SK-N-SH (cell line): ENCODE results near the gene PCSK6. TPM values are rescaled to one million over a fixed set of nuclear protein-coding genes. Genes with fewer than 3 reads are reported as not detected.

Experiments used
- CTCF ChIA-PET: fragments of 300-600, 350-600 bp; formaldehyde crosslinking; extraction: SDS; loops from one replicate; lab custom pipeline; 2021; lab: Yijun Ruan, JAX
- POLR2A ChIA-PET: fragments of 350-600 bp; sonication (Branson Sonifier 250); formaldehyde crosslinking; extraction: SDS; loops from one replicate; lab custom pipeline; 2020; ENCODE audit warnings: antibody characterized with exemption, inconsistent platforms; lab: Yijun Ruan, JAX
- DNase-seq: peaks from one replicate; pipeline ENCODE4 v3.0.0; 2012
- H2AFZ ChIP-seq: fragments of 200-600 bp; sonication (generic); 2 replicates; pipeline ENCODE4 v1.8.1; 2016; ENCODE audit warnings: antibody characterized with exemption, mild to moderate bottlenecking, low read depth
- H3F3A ChIP-seq: fragments of 200-600 bp; sonication (generic); replicated peaks from 2 replicates; pipeline ENCODE3; 2016; ENCODE audit warnings: antibody characterized with exemption, mild to moderate bottlenecking; ENCODE audit not compliant: insufficient read depth
- H3K27ac ChIP-seq, 2 experiments: fragments of 200-500 bp in 1 of 2; fragments of 200-600 bp in 1 of 2; sonication (Bioruptor generic) in 1 of 2; sonication (generic), shearing (Covaris generic) in 1 of 2; 2 replicates each; pipeline versions ENCODE4 v1.5.1 to v1.6.1; 2014 to 2016; ENCODE audit warnings: low read depth in 2 of 2, inconsistent platforms in 1 of 2, low read length in 1 of 2, mild to moderate bottlenecking in 1 of 2, mixed read lengths in 1 of 2
- H3K27me3 ChIP-seq: fragments of 200-600 bp; sonication (generic), shearing (Covaris generic); 2 replicates; pipeline ENCODE4 v1.6.1; 2016; ENCODE audit warnings: mixed run types; ENCODE audit not compliant: insufficient read depth
- H3K36me3 ChIP-seq, 2 experiments: fragments of 200-500 bp in 1 of 2; fragments of 200-600 bp in 1 of 2; sonication (Bioruptor generic) in 1 of 2; sonication (generic) in 1 of 2; replicated peaks in 1 of 2; 2 replicates each; pipeline versions ENCODE3 to v1.5.1; 2014 to 2016; ENCODE audit warnings: low read length in 1 of 2, mild to moderate bottlenecking in 1 of 2; ENCODE audit not compliant: insufficient read depth in 2 of 2, control insufficient read depth in 1 of 2
- H3K4me1 ChIP-seq, 2 experiments: fragments of 200-500 bp in 1 of 2; fragments of 200-600 bp in 1 of 2; sonication (Bioruptor generic) in 1 of 2; sonication (generic), shearing (Covaris generic) in 1 of 2; 2 replicates each; pipeline versions ENCODE4 v1.5.1 to v1.6.1; 2014 to 2016; ENCODE audit warnings: low read depth in 1 of 2, low read length in 1 of 2, mixed run types in 1 of 2; ENCODE audit not compliant: insufficient read depth in 2 of 2, control insufficient read depth in 1 of 2
- H3K4me2 ChIP-seq: fragments of 200-600 bp; sonication (generic), shearing (Covaris generic); 2 replicates; pipeline ENCODE4 v1.6.1; 2017; ENCODE audit warnings: mixed run types
- H3K4me3 ChIP-seq, 2 experiments: fragments of 200-500 bp in 1 of 2; fragments of 200-600 bp in 1 of 2; sonication (Bioruptor generic) in 1 of 2; sonication (generic), shearing (Covaris generic) in 1 of 2; 2 replicates each; pipeline versions ENCODE4 v1.5.1 to v1.8.1; 2014 to 2016; ENCODE audit warnings: low read depth in 2 of 2, inconsistent platforms in 1 of 2, low read length in 1 of 2, mild to moderate bottlenecking in 1 of 2, mixed read lengths in 1 of 2, moderate library complexity in 1 of 2
- H3K79me2 ChIP-seq: fragments of 200-600 bp; sonication (generic); 2 replicates; pipeline ENCODE4 v1.8.1; 2017; ENCODE audit warnings: mild to moderate bottlenecking; ENCODE audit not compliant: insufficient read depth
- H3K9ac ChIP-seq: fragments of 200-600 bp; sonication (generic); 2 replicates; pipeline ENCODE4 v1.6.1; 2017; ENCODE audit warnings: mixed run types
- H3K9me2 ChIP-seq: fragments of 200-600 bp; sonication (generic); 2 replicates; pipeline ENCODE4 v1.6.1; 2017; ENCODE audit warnings: mixed run types
- H3K9me3 ChIP-seq: fragments of 200-600 bp; sonication (generic); 2 replicates; pipeline ENCODE4 v1.6.1; 2017; ENCODE audit warnings: mixed run types, mild to moderate bottlenecking, moderate library complexity
- H4K20me1 ChIP-seq: fragments of 200-600 bp; sonication (generic); 2 replicates; pipeline ENCODE4 v1.6.1; 2017; ENCODE audit warnings: mild to moderate bottlenecking, mixed run types; ENCODE audit not compliant: insufficient read depth
- CHD2 ChIP-seq: fragments of 150-350 bp; IDR thresholded peaks from 2 replicates; pipeline ENCODE4 v1.6.1; 2018; ENCODE audit warnings: low read length; ENCODE audit not compliant: partially characterized antibody
- CTCF ChIP-seq: fragments of 200-600 bp; sonication (generic); IDR thresholded peaks from 2 replicates; pipeline ENCODE4 v1.6.1; 2017; ENCODE audit warnings: antibody characterized with exemption, mild to moderate bottlenecking, moderate library complexity
- ELF1 ChIP-seq: IDR thresholded peaks from 2 replicates; pipeline ENCODE4 v1.4.0; 2012
- FOSL2 ChIP-seq: IDR thresholded peaks from 2 replicates; pipeline ENCODE4 v1.4.0; 2012; ENCODE audit warnings: low read depth, mild to moderate bottlenecking, moderate library complexity, borderline replicate concordance
- FOXJ3 ChIP-seq: sonication (generic); formaldehyde crosslinking; IDR thresholded peaks from 2 replicates; pipeline ENCODE4 v1.5.1; 2020; ENCODE audit warnings: mild to moderate bottlenecking, missing genetic modification reagents
- GABPA ChIP-seq: IDR thresholded peaks from 2 replicates; pipeline ENCODE4 v1.4.0; 2012; ENCODE audit warnings: low read depth, mild to moderate bottlenecking
- GATA2 ChIP-seq: sonication (generic); formaldehyde crosslinking; IDR thresholded peaks from 2 replicates; pipeline ENCODE4 v1.5.0; 2020; ENCODE audit warnings: mild to moderate bottlenecking, missing genetic modification reagents
- IRF3 ChIP-seq: fragments of 150-350 bp; IDR thresholded peaks from 2 replicates; pipeline ENCODE4 v1.6.1; 2016; ENCODE audit warnings: mild to moderate bottlenecking, low read depth, low read length
- NFIC ChIP-seq: IDR thresholded peaks from 2 replicates; pipeline ENCODE4 v1.4.0; 2012; ENCODE audit warnings: borderline replicate concordance
- NRF1 ChIP-seq: IDR thresholded peaks from 2 replicates; pipeline ENCODE4 v1.6.1; 2012; ENCODE audit warnings: low read depth, mild to moderate bottlenecking, low read length
- PBX3 ChIP-seq: IDR thresholded peaks from 2 replicates; pipeline ENCODE4; 2012
- POLR2AphosphoS5 ChIP-seq: IDR thresholded peaks from 2 replicates; pipeline ENCODE4 v1.6.1; 2012; ENCODE audit warnings: low read depth, low read length
- RAD21 ChIP-seq: IDR thresholded peaks from 2 replicates; pipeline ENCODE4 v1.6.1; 2012; ENCODE audit warnings: mild to moderate bottlenecking, low read length
- SMC3 ChIP-seq: IDR thresholded peaks from 2 replicates; pipeline ENCODE4 v1.6.1; 2012; ENCODE audit warnings: low read depth, low read length, improper control_type of control experiment
- ZBTB33 ChIP-seq: IDR thresholded peaks from 2 replicates; pipeline ENCODE4 v1.4.0; 2012; ENCODE audit warnings: low read depth, borderline replicate concordance
- WGBS: methylation state at CpG from one replicate; pipeline ENCODE4 v1.1.6; 2017; ENCODE audit warnings: low lambda C conversion rate; 5-methylcytosine and 5-hydroxymethylcytosine counted together
- polyA plus RNA-seq, 3 experiments: library from polyadenylated mRNA; depleted of rRNA; stranded (reverse); fragments of >200 nt; gene quantifications; 2 replicates each; pipeline ENCODE4 v1.2.3, GENCODE V29; 2012

PCSK6 gene
- polyA plus RNA-seq, 1 of the 3 experiments (the other 2 are of a cell fraction) = 0.03 TPM

DNA sequence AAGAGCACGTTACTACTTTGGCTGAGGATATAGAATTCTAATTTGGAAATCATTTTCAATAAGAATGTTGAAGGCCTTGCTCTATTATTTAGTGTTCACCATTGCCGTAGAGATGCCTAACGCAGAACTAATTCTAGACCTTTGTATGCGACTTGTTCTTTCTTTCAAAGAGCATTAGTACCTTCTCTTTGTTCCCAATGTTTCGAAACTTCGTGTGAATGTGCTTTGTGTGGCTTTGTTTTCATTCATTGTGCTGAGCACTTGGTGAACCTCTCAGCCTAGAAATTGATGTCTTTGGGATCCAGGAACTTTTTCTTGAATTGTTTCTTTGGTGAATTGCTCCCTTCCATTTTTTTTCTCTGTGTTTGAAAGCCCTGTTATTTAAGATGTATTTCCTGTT lies 19.8 kb upstream of the PCSK6 start:
- ChIA-PET CTCF (no interaction called here), POLR2A (no interaction called here)
- Histone ChIP-seq H3K27me3 (no peaks in the 10 kb centered on the region), H3F3A (no peaks in the 10 kb centered on the region), H3K79me2 (no peaks in the 10 kb centered on the region), H3K27ac (no peak overlapping the region), H3K4me1 (no peaks in the 10 kb centered on the region), H3K4me3 (no peak overlapping the region), H3K9me3 (no peaks in the 10 kb centered on the region), H4K20me1 (no peaks in the 10 kb centered on the region), H2AFZ (no peak overlapping the region), H3K4me2 (no peak overlapping the region), H3K9ac (no peak overlapping the region), H3K36me3 (no peaks in the 10 kb centered on the region), H3K9me2 (no peaks in the 10 kb centered on the region)
- no peak for TF ChIP-seq GABPA
- no peak for DNase-seq
- WGBS = 58% methylated on average over 6 of the region's 6 CpGs

DNA sequence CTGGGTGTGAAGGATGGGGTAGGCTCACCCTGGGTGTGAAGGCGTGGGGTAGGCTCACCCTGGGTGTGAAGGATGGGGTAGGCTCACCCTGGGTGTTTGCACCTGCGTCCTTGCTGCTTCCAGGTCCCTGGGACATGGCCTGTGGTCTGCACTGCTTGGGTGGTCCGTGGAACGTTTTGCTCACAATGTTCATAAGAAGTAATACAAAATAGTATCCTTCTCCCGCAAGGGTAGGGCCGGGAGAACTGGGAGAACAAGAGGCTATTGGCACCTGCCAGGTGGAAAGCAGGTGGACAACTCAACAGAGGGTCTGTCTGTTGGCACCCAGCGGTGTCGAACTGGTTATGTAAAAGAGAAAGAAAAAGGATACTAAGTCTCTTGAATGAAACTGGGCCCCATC lies 17.0 kb upstream of the PCSK6 start:
- Histone ChIP-seq H3K9me3 (no peaks in the 10 kb centered on the region), H3K9me2 (no peaks in the 10 kb centered on the region), H3K4me3 (no peak overlapping the region), H3K4me2 (no peak overlapping the region), H3K27ac (no peak overlapping the region), H3K9ac (no peak overlapping the region), H3K36me3 (no peaks in the 10 kb centered on the region), H3F3A (no peaks in the 10 kb centered on the region), H3K79me2 (no peaks in the 10 kb centered on the region), H2AFZ (no peak overlapping the region), H4K20me1 (no peaks in the 10 kb centered on the region), H3K4me1 (peaks cover 0 to 4% of the 10 kb centered on the region in 2 experiments; a peak in 1 of 4 replicates), H3K27me3 (no peaks in the 10 kb centered on the region)
- CTCF ChIA-PET = no interaction called here
- DNase-seq = no peak
- POLR2A ChIA-PET = no interaction called here
- 45% methylated on average over 6 of the region's 8 CpGs for WGBS
- TF ChIP-seq ELF1 (no peak), ZBTB33 (no peak), SMC3 (no peak), GATA2 (CRISPR knock-in tag) (no peak), PBX3 (no peak), FOXJ3 (no peak), RAD21 (no peak)

GRCh38 chr15:101505610-101506337 lies 16.3 kb upstream of the PCSK6 start:
- Histone ChIP-seq H3K27ac (no peak overlapping the region), H3K4me1 (peaks cover 0 to 8% of the 10 kb centered on the region in 2 experiments; a peak in 1 of 4 replicates), H3K9ac (no peak overlapping the region), H3K9me2 (no peaks in the 10 kb centered on the region), H3F3A (no peaks in the 10 kb centered on the region), H3K79me2 (no peaks in the 10 kb centered on the region), H3K36me3 (no peaks in the 10 kb centered on the region), H3K4me3 (no peak overlapping the region), H4K20me1 (no peaks in the 10 kb centered on the region), H2AFZ (no peak overlapping the region), H3K9me3 (no peaks in the 10 kb centered on the region), H3K4me2 (no peak overlapping the region), H3K27me3 (no peaks in the 10 kb centered on the region)
- CTCF ChIA-PET = no interaction called here
- 43% methylated on average over 18 of the region's 18 CpGs for WGBS
- DNase-seq = no peak
- POLR2A ChIA-PET = no interaction called here
- TF ChIP-seq RAD21 = no peak
- no peak for TF ChIP-seq FOSL2
- no peak for TF ChIP-seq IRF3
- no peak for TF ChIP-seq CHD2
- TF ChIP-seq NRF1 = no peak
- no peak for TF ChIP-seq FOXJ3
- no peak for TF ChIP-seq NFIC
- TF ChIP-seq POLR2AphosphoS5 = no peak
- TF ChIP-seq CTCF = no peak
